WTC11 (cell line): ENCODE data around the gene TMEM8B. TPM values are rescaled to one million over a fixed set of nuclear protein-coding genes. Genes with fewer than 3 reads are reported as not detected.
"Not testable (repeated sequence)": the region's sequence is repeated elsewhere in the genome, so short reads cannot be mapped to it uniquely, and the experiment has no call there.

Source experiments
- ATAC-seq: fragments of 200-7000 bp; cut with Tn5 transposase; 2 replicates; pipeline ENCODE4 v1.10.0; 2021; ENCODE audit warnings: mild to moderate bottlenecking, moderate library complexity
- CTCF ChIA-PET: fragments of 300-600 bp; sonication (Branson Sonifier 250); formaldehyde crosslinking; loops from one replicate; lab custom pipeline; 2021; ENCODE audit warnings: antibody characterized with exemption; lab: Charles Lee
- POLR2A ChIA-PET: fragments of 350-600 bp; sonication (Branson Sonifier 250); formaldehyde crosslinking; loops from one replicate; lab custom pipeline; 2021; ENCODE audit warnings: antibody characterized with exemption; lab: Charles Lee
- DNase-seq: peaks from one replicate; pipeline ENCODE4 v3.0.0; 2021; ENCODE audit warnings: low spot score
- H3K27ac Mint-ChIP-seq: 2 replicates; pipeline ENCODE4 v1.8.0; 2021; ENCODE audit warnings: mixed read lengths
- H3K27me3 Mint-ChIP-seq: 2 replicates; pipeline ENCODE4 v1.8.0; 2021; ENCODE audit warnings: low read depth, mild to moderate bottlenecking, moderate library complexity, mixed read lengths
- H3K36me3 Mint-ChIP-seq: 2 replicates; pipeline ENCODE4 v1.8.0; 2021; ENCODE audit warnings: mixed read lengths
- H3K4me1 Mint-ChIP-seq: 2 replicates; pipeline ENCODE4 v1.8.0; 2022; ENCODE audit warnings: mixed read lengths
- H3K4me3 Mint-ChIP-seq: 2 replicates; pipeline ENCODE4 v1.8.0; 2021; ENCODE audit warnings: mild to moderate bottlenecking, moderate library complexity, mixed read lengths
- H3K9me3 Mint-ChIP-seq: 2 replicates; pipeline ENCODE4 v1.8.0; 2021; ENCODE audit warnings: mixed read lengths
- CREB1 ChIP-seq: sonication (generic); formaldehyde crosslinking; IDR thresholded peaks from 2 replicates; pipeline ENCODE4 v1.8.0; 2023; ENCODE audit warnings: mild to moderate bottlenecking, missing genetic modification reagents
- EMX1 ChIP-seq: fragments of 250-450 bp; sonication (Bioruptor Pico); IDR thresholded peaks from 2 replicates; pipeline ENCODE4 v1.8.0; 2021; ENCODE audit warnings: mild to moderate bottlenecking
- FOXP1 ChIP-seq: sonication (generic); formaldehyde crosslinking; IDR thresholded peaks from 2 replicates; pipeline ENCODE4 v1.8.0; 2022; ENCODE audit warnings: missing genetic modification reagents, mild to moderate bottlenecking, moderate library complexity, borderline replicate concordance
- GRHL2 ChIP-seq: fragments of 250-450 bp; sonication (Bioruptor Pico); IDR thresholded peaks from 2 replicates; pipeline ENCODE4 v1.8.0; 2022; ENCODE audit warnings: mild to moderate bottlenecking, moderate library complexity; ENCODE audit not compliant: insufficient replicate concordance, severe bottlenecking
- KAT7 ChIP-seq: sonication (generic); formaldehyde crosslinking; IDR thresholded peaks from 2 replicates; pipeline ENCODE4 v1.8.1; 2023; ENCODE audit warnings: missing genetic modification reagents, mild to moderate bottlenecking, borderline replicate concordance
- MYBL2 ChIP-seq: sonication (generic); formaldehyde crosslinking; IDR thresholded peaks from 2 replicates; pipeline ENCODE4 v1.8.1; 2023; ENCODE audit warnings: mild to moderate bottlenecking, moderate library complexity, missing genetic modification reagents
- NFYB ChIP-seq: sonication (generic); formaldehyde crosslinking; conservative IDR thresholded peaks from 2 replicates; pipeline ENCODE4 v1.8.0; 2022; ENCODE audit warnings: low read depth, missing genetic modification reagents
- NR2C2 ChIP-seq: sonication (generic); formaldehyde crosslinking; IDR thresholded peaks from 2 replicates; pipeline ENCODE4 v1.8.0; 2022; ENCODE audit warnings: mild to moderate bottlenecking, missing genetic modification reagents
- RELA ChIP-seq: sonication (generic); formaldehyde crosslinking; IDR thresholded peaks from 2 replicates; pipeline ENCODE4 v1.8.1; 2022; ENCODE audit warnings: missing genetic modification reagents, mild to moderate bottlenecking, borderline replicate concordance
- SMAD4 ChIP-seq: sonication (generic); formaldehyde crosslinking; IDR thresholded peaks from 2 replicates; pipeline ENCODE4 v1.8.0; 2022; ENCODE audit warnings: mild to moderate bottlenecking, missing genetic modification reagents
- SOX15 ChIP-seq: fragments of 250-450 bp; sonication (Bioruptor Pico); IDR thresholded peaks from 2 replicates; pipeline ENCODE4 v1.9.0; 2021; ENCODE audit warnings: mild to moderate bottlenecking
- TCF7 ChIP-seq: sonication (generic); formaldehyde crosslinking; IDR thresholded peaks from 2 replicates; pipeline ENCODE4 v1.8.0; 2022; ENCODE audit warnings: mild to moderate bottlenecking, low read depth, missing genetic modification reagents, moderate library complexity
- TEAD1 ChIP-seq: sonication (generic); formaldehyde crosslinking; IDR thresholded peaks from 2 replicates; pipeline ENCODE4 v1.8.0; 2022; ENCODE audit warnings: mild to moderate bottlenecking, missing genetic modification reagents
- TEAD4 ChIP-seq: sonication (generic); formaldehyde crosslinking; IDR thresholded peaks from 2 replicates; pipeline ENCODE4 v1.8.0; 2022; ENCODE audit warnings: mild to moderate bottlenecking, missing genetic modification reagents
- USF1 ChIP-seq: sonication (generic); formaldehyde crosslinking; IDR thresholded peaks from 2 replicates; pipeline ENCODE4 v1.8.0; 2022; ENCODE audit warnings: mild to moderate bottlenecking, missing genetic modification reagents
- ZBTB21 ChIP-seq: sonication (generic); formaldehyde crosslinking; IDR thresholded peaks from 2 replicates; pipeline ENCODE4 v1.8.1; 2023; ENCODE audit warnings: mild to moderate bottlenecking, missing genetic modification reagents, borderline replicate concordance
- ZNF263 ChIP-seq: sonication (generic); formaldehyde crosslinking; IDR thresholded peaks from 2 replicates; pipeline ENCODE4 v1.8.1; 2022; ENCODE audit warnings: low read depth, mild to moderate bottlenecking, moderate library complexity, missing genetic modification reagents
- ZNF423 ChIP-seq: fragments of 250-450 bp; sonication (Bioruptor Pico); IDR thresholded peaks from 2 replicates; pipeline ENCODE4 v2.1.2; 2022; ENCODE audit warnings: mild to moderate bottlenecking, moderate library complexity
- ZNF671 ChIP-seq: fragments of 250-450 bp; sonication (Bioruptor Pico); IDR thresholded peaks from 2 replicates; pipeline ENCODE4 v1.8.0; 2021; ENCODE audit warnings: mild to moderate bottlenecking
- total RNA-seq: library from RNA; stranded (reverse); gene quantifications from 3 replicates; pipeline ENCODE4 v1.2.3, GENCODE V29; 2021
- TF ChIP-seq, protein P1 (sequence below): sonication (generic); formaldehyde crosslinking; IDR thresholded peaks from 2 replicates; pipeline ENCODE4 v1.8.1; 2022; ENCODE audit warnings: missing genetic modification reagents, borderline replicate concordance
- TF ChIP-seq, protein P2 (sequence below): sonication (generic); formaldehyde crosslinking; IDR thresholded peaks from 2 replicates; pipeline ENCODE4 v1.8.1; 2022; ENCODE audit warnings: low read depth, missing genetic modification reagents, borderline replicate concordance
- TF ChIP-seq, protein P3 (sequence below): sonication (generic); formaldehyde crosslinking; IDR thresholded peaks from 2 replicates; pipeline ENCODE4 v1.8.0; 2023; ENCODE audit warnings: missing genetic modification reagents

The TMEM8B gene
- total RNA-seq, 1 experiment from 2014 or later = 9.5 TPM

GRCh38 chr9:35911690-35912089 is 82.7 kb downstream of the TMEM8B start:
- Mint-ChIP-seq H3K27ac (no peak overlapping the region), H3K36me3 (no peaks in the 10 kb centered on the region), H3K27me3 (peaks cover 4% of the 10 kb centered on the region; the same call in 1 of the 2 replicates), H3K4me1 (peaks cover 45% of the 10 kb centered on the region), H3K9me3 (no peaks in the 10 kb centered on the region), H3K4me3 (no peak overlapping the region)
- ChIA-PET POLR2A (no interaction called here), CTCF (interaction anchor here (0.8 to 3.2 kb wide), 6 partner anchors 9 to 1501 kb away, joined by 3 to 16 read pairs (median 8); partner anchors contain the start of genes FAM221B and TMEM8B)
- ATAC-seq = no peak
- no peak for TF ChIP-seq ZNF263 (CRISPR knock-in tag)
- TF ChIP-seq NFYB (CRISPR knock-in tag) = no peak
- TF ChIP-seq MYBL2 = no peak
- TF ChIP-seq, protein P1, sequence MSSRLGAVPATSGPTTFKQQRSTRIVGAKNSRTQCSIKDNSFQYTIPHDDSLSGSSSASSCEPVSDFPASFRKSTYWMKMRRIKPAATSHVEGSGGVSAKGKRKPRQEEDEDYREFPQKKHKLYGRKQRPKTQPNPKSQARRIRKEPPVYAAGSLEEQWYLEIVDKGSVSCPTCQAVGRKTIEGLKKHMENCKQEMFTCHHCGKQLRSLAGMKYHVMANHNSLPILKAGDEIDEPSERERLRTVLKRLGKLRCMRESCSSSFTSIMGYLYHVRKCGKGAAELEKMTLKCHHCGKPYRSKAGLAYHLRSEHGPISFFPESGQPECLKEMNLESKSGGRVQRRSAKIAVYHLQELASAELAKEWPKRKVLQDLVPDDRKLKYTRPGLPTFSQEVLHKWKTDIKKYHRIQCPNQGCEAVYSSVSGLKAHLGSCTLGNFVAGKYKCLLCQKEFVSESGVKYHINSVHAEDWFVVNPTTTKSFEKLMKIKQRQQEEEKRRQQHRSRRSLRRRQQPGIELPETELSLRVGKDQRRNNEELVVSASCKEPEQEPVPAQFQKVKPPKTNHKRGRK (CRISPR knock-in tag) = no peak
- DNase-seq = no peak

DNA sequence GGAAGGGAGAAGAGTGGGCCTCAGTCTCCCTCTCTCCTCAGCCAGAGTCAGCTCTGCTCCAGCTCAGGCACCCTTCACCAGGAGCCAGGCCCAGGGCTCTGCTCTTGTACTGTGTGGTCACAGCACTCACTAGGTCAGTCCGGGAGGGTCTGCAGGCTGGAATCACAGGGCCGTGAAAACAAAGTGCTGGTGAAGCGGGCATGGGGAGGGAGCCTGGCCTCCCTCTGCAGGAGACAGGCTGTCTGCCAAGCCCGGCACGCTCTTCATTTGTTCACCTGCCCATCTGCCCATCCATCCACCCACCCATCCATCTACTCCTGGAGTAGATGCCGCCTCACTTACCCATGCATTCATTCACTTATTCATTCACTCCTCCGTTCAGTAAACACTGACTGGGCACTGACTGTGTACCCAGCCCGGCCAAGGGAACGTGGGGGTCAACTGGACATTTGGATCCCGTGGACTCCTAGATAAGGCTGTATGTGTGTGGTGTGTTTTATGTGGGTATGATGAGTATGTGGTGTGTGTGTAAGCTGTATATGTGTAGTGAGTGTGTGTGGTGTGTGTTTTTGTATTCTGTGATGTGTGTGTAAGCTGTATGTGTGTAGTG is 83.9 kb downstream of the TMEM8B start:
- DNase-seq (no peak), ATAC-seq (no peak)
- H3K36me3 Mint-ChIP-seq = no peaks in the 10 kb centered on the region
- H3K9me3 Mint-ChIP-seq = no peaks in the 10 kb centered on the region
- peaks cover 4% of the 10 kb centered on the region; the same call in 1 of the 2 replicates for H3K27me3 Mint-ChIP-seq
- ChIA-PET POLR2A (no interaction called here), CTCF (interaction anchor here (1.9 to 2.4 kb wide), 2 partner anchors 10 to 123 kb away, joined by 10 to 12 read pairs; no protein-coding TSS in a partner anchor)
- H3K27ac Mint-ChIP-seq = no peak overlapping the region
- H3K4me1 Mint-ChIP-seq = peaks cover 33% of the 10 kb centered on the region
- H3K4me3 Mint-ChIP-seq = no peak overlapping the region
- TF ChIP-seq, protein P2, sequence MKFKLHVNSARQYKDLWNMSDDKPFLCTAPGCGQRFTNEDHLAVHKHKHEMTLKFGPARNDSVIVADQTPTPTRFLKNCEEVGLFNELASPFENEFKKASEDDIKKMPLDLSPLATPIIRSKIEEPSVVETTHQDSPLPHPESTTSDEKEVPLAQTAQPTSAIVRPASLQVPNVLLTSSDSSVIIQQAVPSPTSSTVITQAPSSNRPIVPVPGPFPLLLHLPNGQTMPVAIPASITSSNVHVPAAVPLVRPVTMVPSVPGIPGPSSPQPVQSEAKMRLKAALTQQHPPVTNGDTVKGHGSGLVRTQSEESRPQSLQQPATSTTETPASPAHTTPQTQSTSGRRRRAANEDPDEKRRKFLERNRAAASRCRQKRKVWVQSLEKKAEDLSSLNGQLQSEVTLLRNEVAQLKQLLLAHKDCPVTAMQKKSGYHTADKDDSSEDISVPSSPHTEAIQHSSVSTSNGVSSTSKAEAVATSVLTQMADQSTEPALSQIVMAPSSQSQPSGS (CRISPR knock-in tag) = no peak
- TF ChIP-seq RELA (no peak), ZNF423 (CRISPR knock-in tag) (no peak), FOXP1 (CRISPR knock-in tag) (no peak)
- TF ChIP-seq, protein P3, sequence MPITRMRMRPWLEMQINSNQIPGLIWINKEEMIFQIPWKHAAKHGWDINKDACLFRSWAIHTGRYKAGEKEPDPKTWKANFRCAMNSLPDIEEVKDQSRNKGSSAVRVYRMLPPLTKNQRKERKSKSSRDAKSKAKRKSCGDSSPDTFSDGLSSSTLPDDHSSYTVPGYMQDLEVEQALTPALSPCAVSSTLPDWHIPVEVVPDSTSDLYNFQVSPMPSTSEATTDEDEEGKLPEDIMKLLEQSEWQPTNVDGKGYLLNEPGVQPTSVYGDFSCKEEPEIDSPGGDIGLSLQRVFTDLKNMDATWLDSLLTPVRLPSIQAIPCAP (CRISPR knock-in tag) = no peak

DNA sequence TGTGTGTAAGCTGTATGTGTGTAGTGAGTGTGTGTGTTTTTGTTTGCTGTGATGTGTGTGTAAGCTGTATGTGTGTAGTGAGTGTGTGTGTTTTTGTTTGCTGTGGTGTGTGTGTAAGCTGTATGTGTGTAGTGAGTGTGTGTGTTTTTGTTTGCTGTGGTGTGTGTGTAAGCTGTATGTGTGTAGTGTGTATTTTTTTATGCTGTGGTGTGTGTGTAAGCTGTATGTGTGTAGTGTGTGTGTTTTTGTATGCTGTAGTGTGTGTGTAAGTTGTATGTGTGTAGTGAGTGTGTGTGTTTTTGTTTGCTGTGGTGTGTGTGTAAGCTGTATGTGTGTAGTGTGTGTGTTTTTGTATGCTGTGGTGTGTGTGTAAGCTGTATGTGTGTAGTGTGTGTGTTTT is 84.4 kb downstream of the TMEM8B start:
- H3K27me3 Mint-ChIP-seq, ATAC-seq, H3K36me3 Mint-ChIP-seq, POLR2A ChIA-PET, H3K9me3 Mint-ChIP-seq, H3K4me3 Mint-ChIP-seq, DNase-seq, H3K27ac Mint-ChIP-seq: not testable (repeated sequence)
- CTCF ChIA-PET = interaction anchor here (2.4 kb wide), 1 partner anchor 123 kb away, joined by 12 read pairs; no protein-coding TSS in a partner anchor
- H3K4me1 Mint-ChIP-seq = peaks cover 28% of the 10 kb centered on the region

- no peak for DNase-seq
- Mint-ChIP-seq H3K36me3 (no peaks in the 10 kb centered on the region), H3K27ac (no peak overlapping the region), H3K4me3 (no peak overlapping the region), H3K4me1 (peaks cover 19% of the 10 kb centered on the region), H3K27me3 (peaks cover 4% of the 10 kb centered on the region; the same call in 1 of the 2 replicates), H3K9me3 (no peaks in the 10 kb centered on the region)
- ChIA-PET POLR2A (interaction anchor here (0.6 kb wide), 1 partner anchor 1457 kb away, joined by 3 read pairs; no protein-coding TSS in a partner anchor), CTCF (interaction anchor here (0.7 to 1.0 kb wide), 2 partner anchors 11 to 31 kb away, joined by 3 to 4 read pairs; no protein-coding TSS in a partner anchor)
- no peak for ATAC-seq
- no peak for TF ChIP-seq MYBL2
- TF ChIP-seq KAT7 (CRISPR knock-in tag) = no peak
- no peak for TF ChIP-seq ZNF671
- no peak for TF ChIP-seq ZBTB21
- TF ChIP-seq GRHL2 (CRISPR knock-in tag) = no peak
- no peak for TF ChIP-seq TCF7 (CRISPR knock-in tag)
- no peak for TF ChIP-seq SMAD4 (CRISPR knock-in tag)
- no peak for TF ChIP-seq SOX15 (CRISPR knock-in tag)
- TF ChIP-seq USF1 = no peak
- TF ChIP-seq TEAD4 (CRISPR knock-in tag) = no peak
- TF ChIP-seq CREB1 (CRISPR knock-in tag) = no peak
- no peak for TF ChIP-seq ZNF263 (CRISPR knock-in tag)
- TF ChIP-seq, protein P2 (CRISPR knock-in tag) = no peak
- no peak for TF ChIP-seq EMX1 (CRISPR knock-in tag)
- no peak for TF ChIP-seq TEAD1 (CRISPR knock-in tag)
- TF ChIP-seq NR2C2 = no peak
Measured at GRCh38 chr9:35914301-35914807, 85.3 kb downstream of the TMEM8B start.
